GM20000 (cell line): ENCODE data around the gene MINDY4.

ENCODE experiments used
- DNase-seq: peaks from one replicate; pipeline ENCODE4 v3.0.0; 2012; ENCODE audit warnings: low spot score
- CTCF ChIP-seq: IDR thresholded peaks from 2 replicates; pipeline ENCODE4 v1.5.1; 2012; ENCODE audit warnings: mild to moderate bottlenecking, control low read depth; ENCODE audit errors: extremely low read depth, missing control alignments

The MINDY4 gene

GRCh38 chr7:30881448-30881847 lies 110.2 kb downstream of the MINDY4 start:
- TF ChIP-seq CTCF = no peak
- no peak for DNase-seq

DNA sequence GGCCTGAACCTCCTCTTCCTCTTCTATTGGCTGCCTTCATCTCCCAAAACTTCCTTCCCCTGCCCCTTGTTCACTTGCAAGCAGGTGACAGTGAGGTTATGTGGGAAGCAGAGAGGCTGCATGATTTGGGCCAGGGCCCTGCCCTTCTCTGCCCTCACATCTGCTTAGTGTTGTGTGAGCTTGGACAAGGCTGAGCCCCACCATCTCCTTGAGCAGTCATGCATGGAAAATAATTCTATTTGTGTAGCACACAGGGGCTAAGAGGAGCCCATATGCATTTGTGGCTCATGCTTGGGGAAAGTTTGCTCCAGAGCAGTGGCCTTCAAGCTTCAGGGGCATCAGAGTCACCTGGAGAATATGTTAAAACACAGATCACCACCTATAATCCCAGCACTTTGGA lies 113.7 kb downstream of the MINDY4 start:
- TF ChIP-seq CTCF = no peak
- no peak for DNase-seq

DNA sequence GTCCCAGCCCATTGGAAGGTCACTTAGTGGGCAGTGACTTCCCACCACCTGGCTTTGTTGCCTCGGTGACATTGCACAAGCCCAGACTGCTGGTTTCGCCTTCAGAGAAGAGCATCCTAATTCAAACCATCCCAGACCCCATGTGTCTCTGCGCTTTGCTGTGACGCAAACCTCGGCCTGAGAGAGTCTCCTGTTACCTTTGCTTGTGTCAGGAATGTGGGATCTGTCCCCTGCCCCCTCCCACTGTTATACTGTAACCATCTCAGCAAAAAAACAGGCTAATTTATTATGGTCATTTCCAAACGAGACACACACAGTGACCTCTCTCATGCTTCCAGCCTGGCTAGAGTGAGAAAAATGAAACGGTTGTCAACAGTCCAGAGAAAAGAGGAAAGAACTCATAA lies 115.4 kb downstream of the MINDY4 start:
- no peak for TF ChIP-seq CTCF
- no peak for DNase-seq

DNA sequence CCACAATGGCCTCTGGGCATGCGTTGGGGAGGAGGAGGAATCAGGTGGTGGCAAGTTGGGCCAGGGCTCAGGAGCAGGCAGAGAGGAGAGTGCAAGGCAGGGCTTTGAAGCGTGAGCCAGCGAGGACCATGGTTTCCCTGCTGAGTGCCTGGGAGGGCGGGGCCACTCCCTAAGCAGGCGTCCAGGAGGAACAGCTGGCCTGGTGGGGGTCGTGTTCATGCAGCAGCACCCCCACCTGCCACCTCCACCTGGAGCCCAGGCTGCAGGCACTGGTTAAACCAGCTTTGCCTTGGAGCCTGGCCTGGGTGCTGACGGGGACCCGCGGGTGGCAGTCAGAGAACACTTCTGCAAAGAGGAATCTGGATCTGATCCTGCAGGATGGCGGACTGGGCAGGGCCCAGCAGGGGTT lies 116.3 kb downstream of the MINDY4 start:
- no peak for TF ChIP-seq CTCF
- DNase-seq = no peak

- DNase-seq = no peak
- no peak for TF ChIP-seq CTCF
These were observed 117.5 kb downstream of the MINDY4 start for GRCh38 chr7:30888747-30889146.

GRCh38 chr7:30890226-30890625 lies 119.0 kb downstream of the MINDY4 start:
- no peak for DNase-seq
- TF ChIP-seq CTCF = no peak

DNA sequence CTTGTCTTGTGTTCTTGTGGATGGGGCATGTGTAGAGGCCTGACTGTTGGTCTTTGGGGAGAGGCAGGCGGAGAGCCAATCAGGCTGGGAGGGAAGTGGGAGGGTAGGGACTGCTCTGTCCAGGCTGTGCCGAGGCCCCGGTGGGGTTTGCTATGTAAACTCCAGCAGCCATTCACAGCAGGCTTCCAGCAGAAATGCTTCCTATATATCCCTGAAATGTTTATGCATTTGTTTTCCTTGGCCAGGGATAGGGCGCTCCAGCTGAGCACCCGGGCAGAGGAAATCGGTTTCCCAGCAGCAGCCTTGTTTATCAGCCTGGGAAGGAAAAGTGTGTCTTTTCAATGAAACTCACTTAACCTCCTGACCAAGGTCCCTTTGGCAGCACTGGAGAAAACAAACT lies 122.1 kb downstream of the MINDY4 start:
- DNase-seq = no peak
- no peak for TF ChIP-seq CTCF
